HG03575 (cell line): ENCODE measurements around the gene RFC5.
"Not testable (repeated sequence)": the region's sequence is repeated elsewhere in the genome, so short reads cannot be mapped to it uniquely, and the experiment has no call there.

Source experiments
- ATAC-seq: cut with Tn5 transposase; IDR thresholded peaks from one replicate; pipeline ENCODE4 v1.9.1; 2021; ENCODE audit not compliant: unreplicated experiment, insufficient number of reproducible peaks, low FRiP score; ENCODE audit errors: extremely low read depth

Gene RFC5, protein sequence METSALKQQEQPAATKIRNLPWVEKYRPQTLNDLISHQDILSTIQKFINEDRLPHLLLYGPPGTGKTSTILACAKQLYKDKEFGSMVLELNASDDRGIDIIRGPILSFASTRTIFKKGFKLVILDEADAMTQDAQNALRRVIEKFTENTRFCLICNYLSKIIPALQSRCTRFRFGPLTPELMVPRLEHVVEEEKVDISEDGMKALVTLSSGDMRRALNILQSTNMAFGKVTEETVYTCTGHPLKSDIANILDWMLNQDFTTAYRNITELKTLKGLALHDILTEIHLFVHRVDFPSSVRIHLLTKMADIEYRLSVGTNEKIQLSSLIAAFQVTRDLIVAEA

DNA sequence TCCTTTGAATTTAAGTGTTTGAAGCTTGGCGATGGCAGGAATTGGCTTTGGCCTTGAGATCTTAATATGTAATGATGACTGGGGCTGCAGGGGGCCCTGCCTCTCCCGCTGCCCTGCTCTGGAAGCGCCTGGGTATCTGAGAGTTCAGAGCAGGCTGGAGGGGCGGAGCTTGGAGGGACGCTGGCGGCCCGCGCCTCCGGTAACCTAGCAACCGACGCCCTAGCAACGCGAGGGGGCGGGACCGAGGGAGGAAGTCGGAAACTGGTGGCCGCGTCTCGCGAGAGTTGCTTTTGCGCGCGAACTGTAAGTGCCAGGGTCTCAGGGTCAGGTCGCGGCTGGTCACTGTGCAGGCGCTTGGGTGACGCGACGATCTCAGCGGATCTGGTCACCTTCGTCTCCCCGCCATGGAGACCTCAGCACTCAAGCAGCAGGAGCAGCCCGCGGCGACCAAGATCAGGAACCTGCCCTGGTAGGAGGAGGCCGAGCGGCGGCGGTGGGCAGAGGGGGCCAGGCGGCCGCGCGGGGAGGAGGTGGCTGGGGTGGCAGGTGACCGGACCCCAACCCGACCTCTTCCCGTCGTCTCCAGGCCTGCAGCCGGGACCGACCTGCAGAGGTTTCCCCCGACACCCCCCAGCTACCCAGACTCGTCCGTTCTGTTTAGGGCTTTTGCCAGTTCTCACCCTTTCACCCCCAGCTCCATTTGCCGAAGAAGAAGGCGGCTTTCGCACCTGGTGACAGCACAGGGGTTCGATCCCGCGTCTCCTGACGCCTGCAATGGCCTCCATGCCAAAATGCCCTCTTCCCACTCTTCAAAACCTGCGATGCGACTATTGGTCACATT lies at the start of gene RFC5:
Gene RFC5, plus strand, starts transcription at position 280 of the 841 bp plus-strand sequence. Its CDS starts 125 bp downstream, at position 405.
- ATAC-seq, result no peak

DNA sequence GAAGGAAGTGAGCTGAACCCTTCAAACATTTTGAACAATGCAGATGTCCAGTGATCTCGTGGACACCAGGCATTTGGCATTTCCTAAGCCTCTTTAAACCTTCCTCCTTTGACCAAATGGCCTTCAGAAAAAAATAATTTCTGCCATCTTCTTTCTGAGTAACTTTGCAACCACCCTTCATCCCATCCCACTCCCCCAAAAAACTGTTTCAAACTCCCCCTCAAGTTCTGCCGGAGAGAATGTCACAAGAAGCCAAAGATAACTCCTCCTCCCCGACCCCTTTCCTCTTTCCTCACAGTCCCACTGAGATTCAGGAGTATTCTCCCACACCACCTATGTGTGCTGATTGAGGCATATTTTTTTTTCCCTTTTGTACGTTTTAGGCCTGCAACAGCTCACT lies 49.5 kb upstream of the RFC5 start:
- no peak for ATAC-seq

- ATAC-seq, result no peak
Observed at GRCh38 chr12:117967512-117967911, 49.0 kb upstream of the RFC5 start.

- no peak for ATAC-seq
Observed at GRCh38 chr12:117968151-117968789, 48.2 kb upstream of the RFC5 start.

- no peak for ATAC-seq
Observed at GRCh38 chr12:117968826-117969659, 47.5 kb upstream of the RFC5 start, which contains the start of gene KSR2. TSS of gene KSR2 (minus strand) at chr12:117968990. CDS start at chr12:117968255, 735 bp downstream.

- no peak for ATAC-seq
Observed at GRCh38 chr12:117970334-117970733, 46.2 kb upstream of the RFC5 start.

GRCh38 chr12:117972301-117972700 lies 44.2 kb upstream of the RFC5 start:
- no peak for ATAC-seq

DNA sequence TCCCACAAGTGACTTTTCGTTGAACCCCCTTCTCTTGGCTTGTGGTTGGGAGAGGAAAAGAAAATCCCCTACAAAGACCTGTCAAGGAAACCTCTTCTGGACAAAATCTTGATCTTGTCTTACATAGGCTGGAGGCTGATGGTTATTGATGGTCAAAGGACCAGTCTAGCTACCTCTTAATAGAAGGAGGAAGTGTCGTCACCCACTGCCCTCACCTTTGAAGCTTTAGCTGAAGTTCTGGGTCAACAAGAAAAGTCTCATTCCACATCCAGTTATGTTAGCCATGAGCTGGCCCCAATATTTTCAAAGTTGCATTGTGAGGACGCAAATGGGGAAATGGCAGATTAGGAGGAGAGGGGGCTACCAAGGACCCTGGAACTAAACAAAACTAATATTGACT lies 41.5 kb upstream of the RFC5 start:
- no peak for ATAC-seq

GRCh38 chr12:117977373-117977772 lies 39.1 kb upstream of the RFC5 start:
- no peak for ATAC-seq

DNA sequence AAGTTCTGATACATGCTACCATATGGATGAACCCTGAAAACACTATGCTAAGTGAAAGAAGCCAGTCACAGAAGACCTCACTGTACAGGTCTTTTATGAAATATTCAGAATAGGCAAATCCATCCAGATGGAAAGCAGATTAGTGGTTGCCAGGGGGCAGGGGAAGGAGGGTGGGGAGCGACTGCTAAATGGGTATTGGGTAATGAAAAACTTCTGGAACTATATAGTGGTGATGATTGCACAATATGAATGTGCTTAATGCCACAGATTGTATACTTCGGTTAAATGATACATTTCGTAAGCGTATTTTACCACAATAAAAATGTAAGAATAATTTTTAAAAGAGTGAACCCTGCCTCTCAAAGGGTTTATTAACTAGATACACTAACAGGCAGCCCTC lies 35.9 kb upstream of the RFC5 start:
- no peak for ATAC-seq

GRCh38 chr12:117981267-117981666 lies 35.2 kb upstream of the RFC5 start:
- no peak for ATAC-seq

DNA sequence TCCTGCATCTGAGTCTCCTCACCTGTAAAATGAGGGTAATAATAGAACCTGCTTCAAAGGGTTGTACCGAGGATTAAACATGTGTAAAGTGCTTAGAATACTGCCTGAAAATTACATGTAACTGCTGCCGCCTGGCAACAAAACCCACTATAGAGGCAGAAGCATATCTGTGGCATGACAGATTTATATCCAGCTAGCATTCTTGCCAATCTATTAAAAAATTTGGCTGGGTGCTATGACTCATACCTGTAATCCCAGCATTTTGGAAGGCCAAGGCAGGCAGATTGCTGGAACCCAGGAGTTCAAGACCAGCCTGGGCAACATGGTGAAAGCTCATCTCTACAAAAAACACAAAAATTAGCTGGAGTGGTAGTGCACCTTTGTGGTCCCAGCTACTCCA lies 31.3 kb upstream of the RFC5 start:
- ATAC-seq, result no peak

- ATAC-seq, result no peak
Observed at GRCh38 chr12:117986705-117987469, 29.6 kb upstream of the RFC5 start.

DNA sequence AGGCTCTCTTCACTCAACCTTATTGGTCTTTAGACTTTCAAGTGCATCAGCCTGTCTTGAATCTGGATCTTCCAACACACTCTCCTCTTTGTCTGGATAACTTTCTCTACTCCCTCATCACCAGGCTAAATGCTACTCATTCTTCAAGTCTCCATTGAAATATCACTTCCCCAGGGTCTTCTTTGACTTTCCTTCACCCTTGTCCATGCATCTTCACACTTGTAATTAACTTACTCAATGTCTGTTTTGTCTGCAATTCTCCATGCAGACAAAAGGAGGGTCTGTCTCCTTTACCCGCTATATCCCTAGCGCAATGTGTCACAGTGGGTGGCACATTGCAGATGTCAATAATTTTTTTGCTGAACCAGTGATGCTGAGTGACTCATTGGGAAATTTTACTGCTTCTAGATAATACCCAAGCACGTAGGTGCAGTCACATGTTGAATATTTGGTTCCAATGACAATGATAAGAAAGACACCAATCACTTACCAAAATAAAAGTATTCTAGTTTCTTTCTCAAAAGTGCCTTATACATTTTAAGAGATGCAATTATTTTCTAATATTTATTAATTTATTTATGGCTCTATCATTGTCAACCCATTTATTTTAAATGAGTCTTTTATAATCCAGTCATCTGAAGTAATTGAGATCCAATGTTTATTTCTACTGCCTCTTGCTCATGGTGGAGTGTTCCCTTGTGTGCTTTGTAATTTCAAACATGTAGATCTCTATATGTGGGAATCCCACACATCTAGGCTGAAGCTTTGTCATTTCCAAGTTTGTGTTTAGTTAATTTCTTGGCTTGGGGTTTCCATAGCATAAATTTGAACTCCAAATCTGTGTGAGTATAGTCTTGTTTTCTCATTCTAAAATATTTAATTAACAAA lies 21.7 kb upstream of the RFC5 start:
- no peak for ATAC-seq

GRCh38 chr12:117998719-117999118 lies 17.8 kb upstream of the RFC5 start:
- no peak for ATAC-seq

DNA sequence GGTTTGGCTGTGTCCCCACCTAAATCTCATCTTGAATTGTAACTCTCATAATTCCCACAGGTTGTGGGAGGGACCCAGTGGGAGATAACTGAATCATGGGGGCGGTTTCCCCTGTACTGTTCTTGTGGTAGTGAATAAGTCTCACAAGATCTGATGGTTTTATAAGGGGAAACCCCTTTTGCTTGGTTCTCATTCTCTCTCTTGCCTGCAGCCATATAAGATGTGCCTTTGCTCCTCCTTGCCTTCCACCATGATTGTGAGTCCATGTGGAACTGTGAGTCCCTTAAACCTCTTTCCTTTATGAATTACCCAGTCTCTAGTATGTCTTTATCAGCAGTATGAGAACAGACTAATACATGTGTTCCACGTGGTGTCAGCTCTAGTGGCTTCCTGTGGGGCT lies 16.7 kb upstream of the RFC5 start:
- ATAC-seq, result not testable (repeated sequence)

DNA sequence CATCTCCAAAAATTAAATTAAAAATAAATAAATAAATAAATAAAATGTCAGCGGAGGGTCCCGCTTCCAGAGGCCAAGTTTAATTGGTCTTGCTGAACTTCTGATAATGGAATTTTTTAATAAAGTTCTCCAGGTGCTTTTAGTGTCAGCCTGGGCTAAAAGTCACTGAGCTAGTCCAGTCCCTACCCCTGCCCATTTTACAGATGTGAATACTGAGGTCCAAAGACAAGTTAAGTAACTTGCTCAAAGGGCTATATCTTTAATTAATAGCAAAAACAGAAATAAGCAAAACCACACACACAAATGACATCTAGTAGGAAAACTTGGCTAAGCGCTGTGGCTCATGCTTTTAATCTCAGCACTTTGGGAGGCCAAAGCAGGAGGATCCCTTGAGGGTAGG lies 5.6 kb upstream of the RFC5 start:
- no peak for ATAC-seq
